OCI-LY1 (cell line): ENCODE data around the gene FAM24B.

Source experiments
- EZH2 ChIP-seq: fragments of 200-600 bp; sonication (generic), shearing (Covaris generic); IDR thresholded peaks from 2 replicates; pipeline ENCODE4 v1.8.0; 2017; ENCODE audit warnings: borderline replicate concordance, mixed run types, mild to moderate bottlenecking, antibody characterized with exemption, low read length, moderate library complexity, mixed read lengths
- TF ChIP-seq, protein P1 (sequence below): fragments of 200-600 bp; sonication (generic), shearing (Covaris generic); IDR thresholded peaks from 2 replicates; pipeline ENCODE4 v1.5.1; 2017; ENCODE audit warnings: mild to moderate bottlenecking, antibody characterized with exemption, low read length, moderate library complexity, mixed read lengths

DNA sequence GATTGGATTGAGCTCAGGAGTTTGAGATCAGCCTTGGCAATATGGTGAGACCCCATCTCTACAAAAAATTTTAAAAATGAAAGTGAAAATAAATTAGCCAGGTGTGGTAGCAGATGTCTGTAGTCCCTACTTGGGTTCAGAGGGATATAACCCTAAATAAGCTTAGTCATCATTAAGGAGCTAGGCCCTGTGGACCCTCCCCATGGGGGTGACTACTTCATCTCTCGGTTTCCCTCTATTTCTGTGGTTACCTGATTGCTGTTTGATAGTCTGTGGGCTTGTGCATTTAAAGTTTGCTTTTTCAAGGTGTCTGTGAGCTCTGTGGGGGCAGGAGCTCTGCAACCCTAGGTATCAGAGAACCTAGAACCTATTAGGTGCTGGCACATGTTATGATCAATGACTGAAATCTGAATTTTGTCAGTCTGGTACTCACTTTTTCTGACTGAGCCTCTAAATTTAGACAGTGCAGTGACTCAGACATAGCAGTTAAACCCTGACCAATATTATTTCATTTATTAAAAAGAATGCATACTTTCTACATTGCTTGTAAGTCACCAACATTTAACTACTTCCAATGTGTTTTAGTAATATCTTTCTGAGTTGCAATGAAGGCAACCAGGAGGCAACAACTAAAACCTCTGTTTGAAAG lies 25.6 kb downstream of the FAM24B start:
- TF ChIP-seq, protein P1, sequence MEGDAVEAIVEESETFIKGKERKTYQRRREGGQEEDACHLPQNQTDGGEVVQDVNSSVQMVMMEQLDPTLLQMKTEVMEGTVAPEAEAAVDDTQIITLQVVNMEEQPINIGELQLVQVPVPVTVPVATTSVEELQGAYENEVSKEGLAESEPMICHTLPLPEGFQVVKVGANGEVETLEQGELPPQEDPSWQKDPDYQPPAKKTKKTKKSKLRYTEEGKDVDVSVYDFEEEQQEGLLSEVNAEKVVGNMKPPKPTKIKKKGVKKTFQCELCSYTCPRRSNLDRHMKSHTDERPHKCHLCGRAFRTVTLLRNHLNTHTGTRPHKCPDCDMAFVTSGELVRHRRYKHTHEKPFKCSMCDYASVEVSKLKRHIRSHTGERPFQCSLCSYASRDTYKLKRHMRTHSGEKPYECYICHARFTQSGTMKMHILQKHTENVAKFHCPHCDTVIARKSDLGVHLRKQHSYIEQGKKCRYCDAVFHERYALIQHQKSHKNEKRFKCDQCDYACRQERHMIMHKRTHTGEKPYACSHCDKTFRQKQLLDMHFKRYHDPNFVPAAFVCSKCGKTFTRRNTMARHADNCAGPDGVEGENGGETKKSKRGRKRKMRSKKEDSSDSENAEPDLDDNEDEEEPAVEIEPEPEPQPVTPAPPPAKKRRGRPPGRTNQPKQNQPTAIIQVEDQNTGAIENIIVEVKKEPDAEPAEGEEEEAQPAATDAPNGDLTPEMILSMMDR, result no peak
- no peak for TF ChIP-seq EZH2
